Stimulated activated CD4-positive, alpha-beta T cell treated with anti-CD3 and anti-CD28 coated beads, Interleukin-1b, Interleukin-23, amount 100 ng/mL, for 4 hours (primary cell): ENCODE results near the gene CLTC.

Experiments used
- DNase-seq, 2 donors: peaks; one replicate each; pipeline ENCODE4 v3.0.0-alpha.2; 2020; ENCODE audit warnings: low read depth in 2 of 2

The CLTC gene

GRCh38 chr17:59723607-59724006, 103.9 kb downstream of the CLTC start:
- DNase-seq = no peak

- no peak for DNase-seq
Observed at GRCh38 chr17:59725691-59726090, 106.0 kb downstream of the CLTC start.

DNA sequence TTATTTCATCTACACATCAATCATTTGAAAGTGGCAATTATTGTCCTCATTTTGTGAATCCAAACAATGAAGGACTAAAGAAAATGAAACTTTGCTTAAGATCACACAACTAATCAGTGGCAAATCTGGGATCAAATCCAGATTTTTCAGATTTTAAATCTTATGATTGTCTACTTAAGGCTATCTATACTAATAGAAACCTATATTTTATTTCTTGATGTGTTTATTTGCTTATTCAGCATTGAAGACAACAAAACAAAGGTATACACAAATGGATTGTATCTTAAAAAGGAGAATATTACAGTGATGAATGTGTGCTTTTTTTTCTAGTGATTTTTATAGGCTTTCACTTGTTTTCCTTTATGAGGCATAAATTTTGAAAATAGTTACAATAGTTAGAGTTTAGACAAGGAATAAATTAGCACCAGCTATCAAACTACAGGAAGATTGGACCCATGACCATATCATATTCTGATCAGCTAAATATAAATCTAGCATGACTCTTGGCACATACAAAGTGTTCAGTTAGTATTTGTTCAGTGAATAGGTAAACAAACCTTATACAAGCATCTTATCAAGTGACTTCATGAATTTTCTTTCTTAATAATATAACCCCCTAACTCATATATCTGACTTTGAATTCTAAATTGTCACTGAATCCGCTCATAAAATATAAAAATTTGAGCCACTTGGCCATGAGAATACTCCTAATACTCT, 108.3 kb downstream of the CLTC start:
- no peak for DNase-seq

DNA sequence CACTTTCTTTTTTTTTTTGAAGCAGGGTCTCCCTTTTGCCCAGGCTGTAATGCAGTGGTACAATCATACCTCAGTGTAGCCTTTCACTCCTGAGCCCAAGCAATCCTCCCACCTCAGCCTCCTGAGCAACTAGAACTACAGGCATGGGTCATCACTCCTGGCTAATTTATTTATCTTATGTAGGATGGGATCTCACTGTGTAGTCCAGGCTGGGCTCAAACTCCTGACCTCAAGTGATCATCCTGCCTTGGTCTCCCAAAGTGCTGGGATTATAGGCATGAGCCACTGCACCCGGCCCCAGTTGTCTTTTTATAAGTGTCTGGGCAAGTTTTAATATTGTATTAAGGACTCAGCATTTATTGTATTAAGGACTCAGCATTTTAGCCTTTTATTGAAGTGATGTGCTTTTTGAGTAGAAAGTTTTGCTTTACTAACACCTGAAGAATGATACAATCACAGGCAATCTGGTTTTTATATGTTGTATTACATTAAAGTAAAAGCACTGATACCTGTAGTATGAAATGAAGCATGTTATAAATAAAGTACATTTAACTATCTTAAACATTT, 110.7 kb downstream of the CLTC start:
- DNase-seq = no peak

DNA sequence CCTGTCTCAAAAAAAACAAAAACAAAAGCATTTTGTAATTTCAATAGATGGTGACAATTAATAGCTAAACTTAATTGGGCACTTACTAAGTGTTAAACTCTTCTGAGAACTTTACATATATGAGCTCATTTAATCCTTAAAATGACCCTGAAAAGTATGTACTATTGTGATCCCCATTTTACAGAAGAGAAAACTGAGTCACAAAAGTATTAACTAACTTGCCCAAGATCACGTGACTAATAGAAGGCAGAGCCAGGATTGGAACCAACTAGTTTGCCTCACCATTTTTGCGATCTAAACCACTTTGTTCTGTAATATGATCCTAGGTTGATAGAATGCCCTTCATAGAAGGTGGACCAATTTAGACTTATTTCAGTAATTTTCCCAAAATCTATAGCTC, 114.0 kb downstream of the CLTC start:
- no peak for DNase-seq

GRCh38 chr17:59734226-59734625, 114.5 kb downstream of the CLTC start:
- DNase-seq = no peak

- DNase-seq = no peak
Observed at GRCh38 chr17:59737324-59737723, 117.6 kb downstream of the CLTC start.

GRCh38 chr17:59743842-59744241, 124.1 kb downstream of the CLTC start:
- DNase-seq = no peak

DNA sequence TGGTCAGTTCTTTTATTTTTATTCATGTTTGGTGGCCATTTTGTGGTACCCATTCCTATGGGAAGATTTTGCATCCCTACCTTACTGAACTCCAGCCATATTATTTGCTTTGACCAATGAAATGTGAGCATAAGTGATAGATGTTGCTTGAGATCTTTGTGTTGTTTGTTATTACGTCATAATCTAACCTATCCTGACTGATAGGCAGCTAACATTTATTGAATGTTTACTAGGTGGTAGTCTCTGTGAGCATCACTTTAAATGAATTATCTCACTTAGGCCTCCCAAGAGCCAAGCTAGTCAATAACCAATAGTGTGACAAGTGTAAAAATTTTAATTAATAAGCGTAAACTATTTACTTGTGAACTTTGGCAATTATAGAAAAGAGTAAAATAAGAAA, 125.3 kb downstream of the CLTC start:
- DNase-seq = no peak
